Stimulated activated CD8-positive, alpha-beta memory T cell treated with anti-CD3 and anti-CD28 coated beads, Interleukin-2, amount 100 ng/mL, for 1 hour (primary cell): ENCODE data around the gene FEM1A.
"Not testable (repeated sequence)": the region's sequence is repeated elsewhere in the genome, so short reads cannot be mapped to it uniquely, and the experiment has no call there.

ENCODE experiments used
- DNase-seq, 2 donors: peaks; one replicate each; pipeline ENCODE4 v3.0.0-alpha.2; 2020; ENCODE audit warnings: low read depth in 2 of 2

The FEM1A gene

GRCh38 chr19:4814625-4815425, 23.3 kb downstream of the FEM1A start:
- no peak for DNase-seq

GRCh38 chr19:4815426-4816201, 24.1 kb downstream of the FEM1A start:
- DNase-seq: peak in 1 of 2 donors; percentile 53

- no peak for DNase-seq
Measured at GRCh38 chr19:4816202-4816949, 24.8 kb downstream of the FEM1A start.

GRCh38 chr19:4816950-4817278, 25.4 kb downstream of the FEM1A start:
- DNase-seq: no peak

- no peak for DNase-seq
Measured at GRCh38 chr19:4817467-4818277, 26.1 kb downstream of the FEM1A start.

GRCh38 chr19:4821265-4821664, 29.7 kb downstream of the FEM1A start:
- DNase-seq: no peak

- not testable (repeated sequence) for DNase-seq
Measured at GRCh38 chr19:4822354-4822753, 30.8 kb downstream of the FEM1A start.

- DNase-seq: no peak
Measured at GRCh38 chr19:4823577-4823976, 32.0 kb downstream of the FEM1A start.

GRCh38 chr19:4829001-4829712, 37.6 kb downstream of the FEM1A start:
- DNase-seq: no peak

- DNase-seq: no peak
Measured at GRCh38 chr19:4830332-4830731, 38.8 kb downstream of the FEM1A start.

GRCh38 chr19:4830768-4831265, 39.3 kb downstream of the FEM1A start:
- no peak for DNase-seq

- peak; percentile 52 to 63 for DNase-seq
Measured at GRCh38 chr19:4831304-4831978, 39.9 kb downstream of the FEM1A start, which contains the start of gene TICAM1. Gene TICAM1 (minus strand): TSS chr19:4831712. CDS start chr19:4818377, 13,335 bp downstream.

- not testable (repeated sequence) for DNase-seq
Measured at GRCh38 chr19:4831979-4832340, 40.4 kb downstream of the FEM1A start.

- no peak for DNase-seq
Measured at GRCh38 chr19:4832776-4833175, 41.2 kb downstream of the FEM1A start.

- DNase-seq: no peak
Measured at GRCh38 chr19:4839192-4839591, 47.7 kb downstream of the FEM1A start.

- no peak for DNase-seq
Measured at GRCh38 chr19:4843647-4843965, 52.1 kb downstream of the FEM1A start.

- DNase-seq: no peak
Measured at GRCh38 chr19:4844348-4845179, 53.0 kb downstream of the FEM1A start.

- DNase-seq: not testable (repeated sequence)
Measured at GRCh38 chr19:4845975-4846374, 54.4 kb downstream of the FEM1A start.
